Psoas muscle (tissue), 8 donors: ENCODE results near the gene CHRNB2. TPM values are rescaled to one million over a fixed set of nuclear protein-coding genes. Genes with fewer than 3 reads are reported as not detected.

Experiments
- ATAC-seq, 4 donors: fragments of 200-7000 bp; cut with Tn5 transposase; one replicate each; pipeline ENCODE4 v1.9.1; 2020; ENCODE audit warnings: moderate library complexity in 3 of 4, mild to moderate bottlenecking in 2 of 4
- DNase-seq, 2 donors: peaks; one replicate each; pipeline ENCODE4 v3.0.0-alpha.2; 2020
- H3K27ac ChIP-seq: fragments of 200-600 bp; one replicate; pipeline ENCODE4 v1.8.0; 2022
- H3K27me3 ChIP-seq, 3 donors: fragments of 200-600 bp in 1 of 3; one replicate each; pipeline versions ENCODE4 v1.6.1 to v1.8.0; 2013 to 2022; ENCODE audit warnings: low read length in 2 of 3, mild to moderate bottlenecking in 2 of 3, moderate library complexity in 1 of 3; ENCODE audit not compliant: insufficient read depth in 3 of 3
- H3K36me3 ChIP-seq, 2 donors: fragments of 200-600 bp in 1 of 2; one replicate each; pipeline versions ENCODE4 v1.6.1 to v1.8.0; 2013 to 2022; ENCODE audit warnings: low read depth in 1 of 2, mild to moderate bottlenecking in 1 of 2, moderate library complexity in 1 of 2; ENCODE audit not compliant: insufficient read depth in 1 of 2
- H3K4me1 ChIP-seq: fragments of 200-600 bp; one replicate; pipeline ENCODE4 v1.8.0; 2022
- H3K4me3 ChIP-seq: fragments of 200-600 bp; one replicate; pipeline ENCODE4 v1.8.0; 2022; ENCODE audit warnings: mild to moderate bottlenecking
- H3K9me3 ChIP-seq: fragments of 200-600 bp; one replicate; pipeline ENCODE4 v1.8.0; 2022
- WGBS, 3 donors: extraction: QIAGEN DNeasy Blood & Tissue Kit; methylation state at CpG; one replicate each; pipeline versions ENCODE4 v1.1.6 to v1.1.7; 2013; 5-methylcytosine and 5-hydroxymethylcytosine counted together
- intact Hi-C, 2 donors: fragments of 100-400 bp; cut with DNase I; formaldehyde crosslinking; loops; one replicate each; pipeline versions ENCODE4 v1.11.0 to v1.14.2; 2022
- polyA plus RNA-seq, 3 donors: library from polyadenylated mRNA; stranded (reverse); fragments of 200-250 nt; gene quantifications; one replicate each; pipeline ENCODE4 v1.2.3, GENCODE V29; 2013
- total RNA-seq, 4 donors: library from RNA; stranded (reverse); fragmentation: NEBNext Ultra II Directional in 2 of 4; extraction: Animal tissue kit (Norgen Biotek cat#: 25700) in 2 of 4; gene quantifications; one replicate each; pipeline versions ENCODE4 v1.2.1 to v1.2.4, GENCODE V29; 2021 to 2023
- TF ChIP-seq, protein P1 (sequence below): fragments of 200-600 bp; IDR thresholded peaks from one replicate; pipeline ENCODE4 v1.8.0; 2022; ENCODE audit warnings: antibody characterized with exemption
- donor health status: healthy with polysubstance abuse.
- donor health status: DM: no; HTN: no; CAD: no; lungs with moderate emphysema.
- donor health status: Bipolar disorder and iron deficiency.
- donor health status: healthy.
- donor health status: DM: yes; HTN: yes; CAD: no.
- donor health status: DM: no; HTN: no; CAD: no.
- donor health status: DM: no; HTN: no; CAD: no.
- donor health status: DM: yes; HTN: yes; CAD: no.

The CHRNB2 gene
- total and polyA plus RNA-seq, 7 donors: 0.01 to 0.08 TPM; not detected in 5

DNA sequence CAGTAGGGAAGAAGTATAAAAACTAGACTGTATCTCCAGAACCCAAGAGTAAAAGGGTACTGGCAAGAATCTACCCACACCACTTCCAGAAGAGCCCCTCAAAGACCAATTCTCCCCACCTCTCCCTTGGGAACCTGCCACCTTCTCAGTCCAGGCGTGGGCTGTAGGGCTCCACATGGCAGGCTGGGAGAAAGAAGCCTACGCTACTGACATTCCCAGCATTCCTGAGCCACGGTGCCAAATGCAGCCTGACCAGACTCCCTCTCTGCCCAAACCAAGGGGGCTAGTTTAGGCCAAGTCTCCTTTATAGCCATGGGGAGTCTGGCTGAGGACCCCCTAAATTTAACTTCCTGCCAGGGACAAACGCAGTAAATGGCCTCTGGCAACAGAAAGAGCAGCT, 11.2 kb upstream of the CHRNB2 start:
- 5 to 9% (median 7%) methylated on average over 4 of the region's 4 CpGs for WGBS, 3 donors
- TF ChIP-seq, protein P1, sequence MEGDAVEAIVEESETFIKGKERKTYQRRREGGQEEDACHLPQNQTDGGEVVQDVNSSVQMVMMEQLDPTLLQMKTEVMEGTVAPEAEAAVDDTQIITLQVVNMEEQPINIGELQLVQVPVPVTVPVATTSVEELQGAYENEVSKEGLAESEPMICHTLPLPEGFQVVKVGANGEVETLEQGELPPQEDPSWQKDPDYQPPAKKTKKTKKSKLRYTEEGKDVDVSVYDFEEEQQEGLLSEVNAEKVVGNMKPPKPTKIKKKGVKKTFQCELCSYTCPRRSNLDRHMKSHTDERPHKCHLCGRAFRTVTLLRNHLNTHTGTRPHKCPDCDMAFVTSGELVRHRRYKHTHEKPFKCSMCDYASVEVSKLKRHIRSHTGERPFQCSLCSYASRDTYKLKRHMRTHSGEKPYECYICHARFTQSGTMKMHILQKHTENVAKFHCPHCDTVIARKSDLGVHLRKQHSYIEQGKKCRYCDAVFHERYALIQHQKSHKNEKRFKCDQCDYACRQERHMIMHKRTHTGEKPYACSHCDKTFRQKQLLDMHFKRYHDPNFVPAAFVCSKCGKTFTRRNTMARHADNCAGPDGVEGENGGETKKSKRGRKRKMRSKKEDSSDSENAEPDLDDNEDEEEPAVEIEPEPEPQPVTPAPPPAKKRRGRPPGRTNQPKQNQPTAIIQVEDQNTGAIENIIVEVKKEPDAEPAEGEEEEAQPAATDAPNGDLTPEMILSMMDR: no peak
- Histone ChIP-seq H3K27ac (peak overlapping the region; percentile 97), H3K4me3 (peak overlapping the region; percentile 91), H3K4me1 (peaks cover 47% of the 10 kb centered on the region), H3K27me3 (no peaks in the 10 kb centered on the region), H3K9me3 (no peaks in the 10 kb centered on the region), H3K36me3 (peaks cover 7 to 46% of the 10 kb centered on the region in 2 donors)
- no peak for DNase-seq
- intact Hi-C loops: loop anchor here (5.0 to 10.0 kb wide), 4 partner anchors 311 to 498 kb away; partner anchors contain the start of genes ADAM15 (in 1 of the 2) and UBAP2L (in 1 of the 2)
- ATAC-seq: no peak

DNA sequence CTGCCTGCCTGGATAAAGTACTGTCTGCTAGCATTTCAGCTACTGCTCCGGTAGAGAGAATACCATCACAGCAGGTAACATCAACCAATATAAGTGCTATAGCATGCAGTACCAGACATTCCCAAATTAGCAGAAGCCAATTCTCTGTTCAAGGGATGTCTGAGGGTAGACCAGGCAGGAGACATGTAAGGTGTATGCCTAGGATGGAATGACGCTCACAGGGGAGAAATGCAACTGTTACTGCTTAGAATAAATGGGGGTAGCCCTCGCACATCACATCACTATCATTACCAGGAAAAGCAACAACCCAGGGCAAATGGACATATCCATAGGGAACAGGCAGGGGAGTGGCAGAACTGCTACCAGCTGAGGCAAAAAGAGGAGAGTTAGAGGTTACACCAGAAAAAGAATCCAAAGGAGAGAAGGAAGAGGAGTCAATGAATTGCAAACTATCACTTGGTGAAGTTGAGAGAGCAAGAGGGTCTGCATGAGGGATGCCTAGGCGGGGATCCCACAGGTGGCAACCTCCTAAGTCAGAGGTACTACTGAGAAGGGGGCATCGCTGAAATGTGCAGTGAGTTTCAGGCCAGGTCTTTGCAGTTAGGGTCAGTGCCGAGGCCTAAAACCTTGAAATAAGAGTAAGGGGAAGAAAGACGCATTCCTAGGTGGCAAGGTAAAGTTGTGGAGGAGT, 10.2 kb upstream of the CHRNB2 start:
- 10 to 15% (median 13%) methylated on average over 7 of the region's 7 CpGs for WGBS, 3 donors
- Histone ChIP-seq H3K36me3 (peaks cover 1 to 36% of the 10 kb centered on the region in 2 donors), H3K27me3 (no peaks in the 10 kb centered on the region), H3K4me3 (peak overlapping the region; percentile 91), H3K4me1 (peaks cover 47% of the 10 kb centered on the region), H3K27ac (peak overlapping the region; percentile 97), H3K9me3 (no peaks in the 10 kb centered on the region)
- DNase-seq (no peak), ATAC-seq (no peak)
- TF ChIP-seq, protein P1: no peak
- intact Hi-C loops: loop anchor here (5.0 to 10.0 kb wide), 4 partner anchors 310 to 497 kb away; partner anchors contain the start of genes ADAM15 (in 1 of the 2) and UBAP2L (in 1 of the 2)

DNA sequence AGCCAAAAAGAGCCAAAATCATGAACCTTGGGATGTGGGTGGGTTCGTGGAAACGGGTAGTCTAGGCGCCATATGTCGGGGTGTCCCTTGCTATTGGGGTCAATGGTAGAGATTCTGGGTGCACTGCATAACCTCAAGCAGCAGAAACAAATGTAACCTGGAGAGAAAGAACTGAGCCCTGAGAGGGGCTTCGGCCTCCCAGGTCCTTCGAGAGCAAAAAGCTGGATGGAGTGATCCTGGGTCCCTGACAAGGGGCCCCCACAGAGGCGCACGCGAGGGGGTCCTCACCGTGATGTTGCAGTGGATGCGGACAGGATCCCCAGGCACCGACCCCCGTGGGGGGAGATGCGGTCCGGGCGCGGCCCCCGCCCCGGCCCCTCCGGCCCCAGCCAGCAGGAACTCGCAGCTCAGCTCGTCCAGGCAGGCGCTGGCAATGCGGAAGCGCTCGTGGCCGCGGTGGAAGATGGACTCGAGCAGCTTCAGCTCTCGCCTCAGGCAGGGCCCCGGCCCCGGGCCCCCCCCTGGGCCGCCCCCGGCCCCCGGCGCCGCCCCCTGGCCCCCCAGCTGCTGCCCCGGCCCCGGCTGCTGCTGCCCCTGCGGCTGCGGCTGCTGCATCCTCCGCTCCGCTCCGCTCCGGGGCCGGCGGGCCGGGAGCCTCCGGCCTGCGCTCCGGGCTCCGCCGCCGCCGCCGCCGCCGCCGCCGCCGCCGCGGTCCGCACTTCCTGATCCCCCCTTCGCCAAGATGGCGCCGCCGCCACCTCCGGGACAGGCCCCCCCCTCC, 9.4 kb upstream of the CHRNB2 start, which contains the start of gene UBE2Q1:
UBE2Q1 (minus strand) TSS at position 724 of the 781 bp plus-strand sequence; CDS start at position 615, 109 bp downstream.
- ATAC-seq: no peak
- Histone ChIP-seq H3K4me1 (peaks cover 42% of the 10 kb centered on the region), H3K27me3 (no peaks in the 10 kb centered on the region), H3K36me3 (peaks cover 0 to 28% of the 10 kb centered on the region in 2 donors), H3K27ac (peak within 1 kb of the TSS; percentile 97), H3K9me3 (no peaks in the 10 kb centered on the region), H3K4me3 (peak within 1 kb of the TSS; percentile 91)
- intact Hi-C loops: loop anchor here (5.0 to 10.0 kb wide), 4 partner anchors 309 to 497 kb away; partner anchors contain the start of genes ADAM15 (in 1 of the 2) and UBAP2L (in 1 of the 2)
- WGBS, 3 donors: 0 to 1% (median 0%) methylated on average over 13 to 60 of the region's 69 CpGs
- TF ChIP-seq, protein P1: no peak
- DNase-seq: peak; percentile 48 to 83

DNA sequence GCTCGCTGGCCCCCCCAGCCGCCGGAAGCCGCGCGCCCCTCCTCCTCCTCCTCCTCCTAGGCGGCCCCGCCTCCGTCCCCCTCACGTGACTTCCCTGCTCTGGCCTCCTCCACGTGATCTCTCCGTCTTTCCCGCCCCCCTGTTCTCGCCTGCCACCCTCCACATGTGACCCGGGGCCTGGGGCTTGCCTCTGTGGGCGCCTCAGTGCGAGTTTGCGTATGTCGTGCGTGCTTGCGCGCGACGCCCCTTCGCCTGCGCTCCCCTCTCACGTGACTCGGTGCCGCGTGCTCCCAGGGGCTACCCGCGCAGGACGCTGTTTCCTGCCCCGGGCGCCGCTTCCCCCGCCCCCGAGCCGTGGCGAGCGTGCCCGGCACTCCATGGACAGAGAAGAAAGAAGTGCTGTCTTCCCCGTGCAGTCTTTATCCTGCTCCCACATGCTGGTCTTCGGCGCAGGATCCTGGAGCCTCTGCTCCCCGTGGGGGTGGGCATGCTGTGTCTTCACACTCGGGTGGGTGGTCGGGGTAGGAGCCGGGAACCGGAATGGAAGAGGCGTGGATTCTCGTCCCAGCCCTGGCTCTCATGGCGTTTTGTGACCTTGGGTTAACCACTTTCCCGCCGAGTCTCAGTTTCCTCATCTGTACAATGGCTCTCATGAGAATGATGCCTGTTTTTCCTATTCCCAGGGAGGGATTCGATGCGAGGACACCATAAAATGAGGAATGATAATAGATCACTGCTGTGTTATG, 8.7 kb upstream of the CHRNB2 start:
- Histone ChIP-seq H3K27me3 (no peaks in the 10 kb centered on the region), H3K4me1 (peaks cover 34% of the 10 kb centered on the region), H3K4me3 (peak overlapping the region; percentile 91), H3K27ac (peak overlapping the region; percentile 97), H3K9me3 (no peaks in the 10 kb centered on the region), H3K36me3 (peaks cover 0 to 21% of the 10 kb centered on the region in 2 donors)
- peak; percentile 99 to 100 for DNase-seq
- peak; percentile 95 to 97 (median 96) for ATAC-seq
- TF ChIP-seq, protein P1: no peak
- WGBS, 3 donors: 0% methylated on average over 42 to 54 of the region's 57 CpGs
- intact Hi-C loops: loop anchor here (5.0 to 10.0 kb wide), 4 partner anchors 308 to 496 kb away; partner anchors contain the start of genes ADAM15 (in 1 of the 2) and UBAP2L (in 1 of the 2)
